Liver (tissue), 9 donors: Measurements from ENCODE around the gene TM4SF5. TPM values are rescaled to one million over a fixed set of nuclear protein-coding genes. Genes with fewer than 3 reads are reported as not detected.

Experiments
- DNase-seq: peaks from one replicate; pipeline ENCODE4 v3.0.0-alpha.2; 2017; ENCODE audit warnings: low spot score
- H3K27ac ChIP-seq, 2 donors: one replicate each; pipeline ENCODE4 v1.7.0; 2013; ENCODE audit warnings: inconsistent platforms in 2 of 2, low read length in 2 of 2, control low read depth in 1 of 2, low read depth in 1 of 2, mild to moderate bottlenecking in 1 of 2
- H3K27me3 ChIP-seq, 4 donors: one replicate each; pipeline versions ENCODE4 v1.6.1 to v1.7.0; 2013; ENCODE audit warnings: low read length in 3 of 4, inconsistent platforms in 1 of 4, mild to moderate bottlenecking in 1 of 4, moderate library complexity in 1 of 4; ENCODE audit not compliant: control insufficient read depth in 4 of 4, insufficient read depth in 4 of 4
- H3K36me3 ChIP-seq, 4 donors: one replicate each; pipeline versions ENCODE4 v1.6.1 to v1.7.0; 2013; ENCODE audit warnings: low read length in 3 of 4, mild to moderate bottlenecking in 3 of 4, low read depth in 1 of 4, moderate library complexity in 1 of 4; ENCODE audit not compliant: control insufficient read depth in 4 of 4, insufficient read depth in 3 of 4
- H3K4me1 ChIP-seq, 4 donors: one replicate each; pipeline versions ENCODE4 v1.6.1 to v1.7.0; 2013; ENCODE audit warnings: low read length in 3 of 4, mild to moderate bottlenecking in 3 of 4, moderate library complexity in 1 of 4; ENCODE audit not compliant: control insufficient read depth in 4 of 4, insufficient read depth in 4 of 4
- H3K4me3 ChIP-seq, 3 donors: one replicate each; pipeline versions ENCODE4 v1.6.1 to v1.7.0; 2013; ENCODE audit warnings: low read length in 3 of 3, control low read depth in 1 of 3, low read depth in 1 of 3, mild to moderate bottlenecking in 1 of 3
- H3K9ac ChIP-seq, 2 donors: one replicate each; pipeline ENCODE4 v1.7.0; 2013; ENCODE audit warnings: low read length in 2 of 2, mild to moderate bottlenecking in 2 of 2, moderate library complexity in 2 of 2, control low read depth in 1 of 2, low read depth in 1 of 2
- H3K9me3 ChIP-seq, 4 donors: one replicate each; pipeline versions ENCODE4 v1.6.1 to v1.7.0; 2013; ENCODE audit warnings: low read length in 3 of 4; ENCODE audit not compliant: control insufficient read depth in 4 of 4
- ATF3 ChIP-seq: IDR thresholded peaks from 2 replicates; pipeline ENCODE4 v1.6.1; 2016; ENCODE audit warnings: antibody characterized with exemption
- CTCF ChIP-seq: fragments of 150-350 bp; IDR thresholded peaks from 2 replicates; pipeline ENCODE4 v1.5.1; 2017; ENCODE audit warnings: improper control_type of control experiment, low read depth, low read length; ENCODE audit not compliant: missing input control
- EGR1 ChIP-seq, 2 donors: IDR thresholded peaks; 2 replicates each; pipeline ENCODE4 v1.6.1; 2016 to 2018; ENCODE audit warnings: antibody characterized with exemption in 2 of 2, low read depth in 2 of 2
- FOXA1 ChIP-seq: IDR thresholded peaks from 2 replicates; pipeline ENCODE4 v1.6.1; 2016; ENCODE audit warnings: antibody characterized with exemption
- FOXA2 ChIP-seq: IDR thresholded peaks from 2 replicates; pipeline ENCODE4 v1.6.1; 2016; ENCODE audit warnings: antibody characterized with exemption
- GABPA ChIP-seq, 2 donors: IDR thresholded peaks in 1 of 2; conservative IDR thresholded peaks in 1 of 2; 2 replicates each; pipeline ENCODE4 v1.6.1; 2016; ENCODE audit warnings: antibody characterized with exemption in 2 of 2, mild to moderate bottlenecking in 1 of 2, moderate library complexity in 1 of 2
- HNF4A ChIP-seq, 2 donors: conservative IDR thresholded peaks; 2 replicates each; pipeline ENCODE4 v1.6.1; 2016; ENCODE audit warnings: antibody characterized with exemption in 2 of 2, mild to moderate bottlenecking in 2 of 2
- HNF4G ChIP-seq: IDR thresholded peaks from 2 replicates; pipeline ENCODE4 v1.6.1; 2016; ENCODE audit warnings: antibody characterized with exemption
- JUND ChIP-seq, 2 donors: IDR thresholded peaks; 2 replicates each; pipeline ENCODE4 v1.6.1; 2016; ENCODE audit warnings: antibody characterized with exemption in 2 of 2
- MAX ChIP-seq: IDR thresholded peaks from 2 replicates; pipeline ENCODE4 v1.6.1; 2016; ENCODE audit warnings: antibody characterized with exemption
- NR2F2 ChIP-seq: IDR thresholded peaks from 2 replicates; pipeline ENCODE4 v1.6.1; 2016; ENCODE audit warnings: antibody characterized with exemption
- RAD21 ChIP-seq, 2 donors: IDR thresholded peaks; 2 replicates each; pipeline ENCODE4 v1.6.1; 2016; ENCODE audit warnings: antibody characterized with exemption in 2 of 2, mild to moderate bottlenecking in 2 of 2
- REST ChIP-seq: IDR thresholded peaks from 2 replicates; pipeline ENCODE4 v1.6.1; 2016; ENCODE audit warnings: antibody characterized with exemption, mild to moderate bottlenecking
- RXRA ChIP-seq, 2 donors: IDR thresholded peaks; 2 replicates each; pipeline ENCODE4 v1.6.1; 2017 to 2018; ENCODE audit warnings: antibody characterized with exemption in 2 of 2, mild to moderate bottlenecking in 1 of 2
- SP1 ChIP-seq: IDR thresholded peaks from 2 replicates; pipeline ENCODE4 v1.6.1; 2018; ENCODE audit warnings: antibody characterized with exemption, mild to moderate bottlenecking
- TAF1 ChIP-seq: conservative IDR thresholded peaks from 2 replicates; pipeline ENCODE4 v1.6.1; 2016; ENCODE audit warnings: antibody characterized with exemption, mild to moderate bottlenecking
- YY1 ChIP-seq: IDR thresholded peaks from 2 replicates; pipeline ENCODE4 v1.6.1; 2016; ENCODE audit warnings: antibody characterized with exemption, mild to moderate bottlenecking
- ZBTB33 ChIP-seq: IDR thresholded peaks from 2 replicates; pipeline ENCODE4 v1.6.1; 2016; ENCODE audit warnings: antibody characterized with exemption
- WGBS: extraction: QIAGEN DNeasy Blood & Tissue Kit; methylation state at CpG from one replicate; pipeline ENCODE4 v1.1.7; 2013; 5-methylcytosine and 5-hydroxymethylcytosine counted together
- polyA plus RNA-seq, 2 donors: library from polyadenylated mRNA; stranded (reverse) in 1 of 2; unstranded in 1 of 2; fragments of 200-250 nt in 1 of 2; fragments of >200 nt in 1 of 2; fragmentation: Nextera tagmentation in 1 of 2; extraction: Ambion mirVana in 1 of 2; gene quantifications; one replicate each; pipeline versions ENCODE4 v1.2.1 to v1.2.3, GENCODE V29; 2013 to 2015
- total RNA-seq, 2 donors: library from RNA; depleted of rRNA; stranded (reverse); fragments of >200 nt; gene quantifications; one replicate each; pipeline ENCODE4 v1.2.3, GENCODE V29; 2014
- donor health status: healthy.
- donor health status: healthy.
- donor health status: healthy.
- donor health status: healthy.
- donor health status: healthy.

Gene TM4SF5
- total and polyA plus RNA-seq, 4 donors: 20.1 to 309 (median 115) TPM

- TF ChIP-seq FOXA2: peak; percentile 16
- TF ChIP-seq GABPA (IDR thresholded peaks at IDR 0.05 in 1 of 2, conservative IDR thresholded peaks at IDR 0.05 in 1 of 2): peak in 1 of 2 donors; percentile 39
- peak; percentile 78 for TF ChIP-seq NR2F2
- TF ChIP-seq HNF4A (conservative IDR thresholded peaks at IDR 0.05): peak; percentile 82
- TF ChIP-seq CTCF: no peak
- TF ChIP-seq MAX: no peak
Measured at GRCh38 chr17:4808378-4808767, 36.7 kb downstream of the TM4SF5 start (continued).

- Histone ChIP-seq H3K4me1 (peaks cover 10 to 24% (median 17%) of the 10 kb centered on the region in 4 donors), H3K9me3 (no peaks in the 10 kb centered on the region), H3K27me3 (no peaks in the 10 kb centered on the region), H3K36me3 (peaks cover 0 to 13% (median 1%) of the 10 kb centered on the region in 4 donors), H3K4me3 (no peak overlapping the region), H3K9ac (no peak overlapping the region), H3K27ac (no peak overlapping the region)
- DNase-seq: no peak
- WGBS: 56% methylated on average over 13 of the region's 13 CpGs
- TF ChIP-seq MAX (no peak), RAD21 (IDR thresholded peaks at IDR 0.05) (no peak), FOXA1 (no peak), RXRA (IDR thresholded peaks at IDR 0.05) (peak in 1 of 2 donors; percentile 81), NR2F2 (peak; percentile 99), HNF4G (no peak), YY1 (no peak), SP1 (no peak), ZBTB33 (no peak), GABPA (IDR thresholded peaks at IDR 0.05 in 1 of 2, conservative IDR thresholded peaks at IDR 0.05 in 1 of 2) (no peak), ATF3 (no peak), CTCF (no peak), JUND (IDR thresholded peaks at IDR 0.05) (no peak), FOXA2 (no peak), TAF1 (no peak), HNF4A (conservative IDR thresholded peaks at IDR 0.05) (peak in 1 of 2 donors; percentile 64), REST (no peak), EGR1 (IDR thresholded peaks at IDR 0.05; ENCODE audit: low read depth in 2 of 2) (no peak)
Measured at GRCh38 chr17:4810696-4811290, 39.1 kb downstream of the TM4SF5 start.
